NCI-H146 treated with DMSO at 0.1 percent for 48 hours (cell line): ENCODE measurements around the gene AKAP12.
"Not testable (repeated sequence)": the region's sequence is repeated elsewhere in the genome, so short reads cannot be mapped to it uniquely, and the experiment has no call there.

ENCODE experiments used
- DNase-seq: peaks from one replicate; lab custom pipeline; 2025; ENCODE audit not compliant: unreplicated experiment; lab: John Stamatoyannopoulos, UW

Gene AKAP12

DNA sequence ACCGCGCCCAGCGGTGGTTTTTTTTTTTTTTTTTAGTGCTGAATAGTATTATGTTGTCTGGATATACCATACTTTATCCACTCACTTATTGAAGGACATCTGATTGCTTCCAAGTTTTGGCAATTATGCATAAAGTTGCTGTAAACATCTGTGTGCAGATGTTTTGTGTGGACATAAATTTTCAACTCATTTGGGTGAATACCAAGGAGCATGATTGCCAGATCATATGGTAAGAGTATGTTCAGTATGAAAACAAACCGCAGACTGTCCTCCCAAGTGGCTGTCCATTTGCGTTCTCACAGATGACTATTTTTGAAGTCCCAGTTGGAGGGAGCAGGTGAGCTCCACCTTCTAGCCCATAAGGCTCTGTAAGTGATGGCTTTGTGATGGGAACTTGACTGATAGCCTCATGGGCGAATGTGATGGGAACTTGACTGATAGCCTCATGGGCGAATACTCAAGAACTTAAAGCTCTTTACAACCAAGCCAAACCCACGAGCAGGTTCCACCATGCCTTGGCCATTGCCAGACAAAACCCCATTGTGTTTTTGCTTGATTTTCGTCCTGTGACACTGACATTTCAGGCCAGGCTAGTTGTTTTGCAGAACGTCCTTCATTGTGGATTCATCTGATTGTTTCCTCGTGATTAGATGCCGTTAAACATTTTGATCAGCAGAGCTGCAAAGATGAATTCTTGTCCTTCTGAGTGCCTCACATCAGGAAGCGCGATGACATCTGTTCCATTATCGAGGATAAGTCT is 100.6 kb downstream of the AKAP12 start:
- DNase-seq, result no peak

GRCh38 chr6:151341476-151342195 is 101.9 kb downstream of the AKAP12 start:
- DNase-seq, result no peak

- not testable (repeated sequence) for DNase-seq
Measured at GRCh38 chr6:151342750-151343149, 103.0 kb downstream of the AKAP12 start.

- peak; percentile 32 for DNase-seq
Measured at GRCh38 chr6:151349651-151350270, 110.0 kb downstream of the AKAP12 start.

GRCh38 chr6:151350442-151351145 is 110.8 kb downstream of the AKAP12 start:
- DNase-seq, result no peak

DNA sequence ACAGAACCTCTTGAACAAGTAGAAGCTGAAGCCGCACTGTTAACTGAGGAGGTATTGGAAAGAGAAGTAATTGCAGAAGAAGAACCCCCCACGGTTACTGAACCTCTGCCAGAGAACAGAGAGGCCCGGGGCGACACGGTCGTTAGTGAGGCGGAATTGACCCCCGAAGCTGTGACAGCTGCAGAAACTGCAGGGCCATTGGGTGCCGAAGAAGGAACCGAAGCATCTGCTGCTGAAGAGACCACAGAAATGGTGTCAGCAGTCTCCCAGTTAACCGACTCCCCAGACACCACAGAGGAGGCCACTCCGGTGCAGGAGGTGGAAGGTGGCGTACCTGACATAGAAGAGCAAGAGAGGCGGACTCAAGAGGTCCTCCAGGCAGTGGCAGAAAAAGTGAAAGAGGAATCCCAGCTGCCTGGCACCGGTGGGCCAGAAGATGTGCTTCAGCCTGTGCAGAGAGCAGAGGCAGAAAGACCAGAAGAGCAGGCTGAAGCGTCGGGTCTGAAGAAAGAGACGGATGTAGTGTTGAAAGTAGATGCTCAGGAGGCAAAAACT is 111.5 kb downstream of the AKAP12 start:
- DNase-seq, result no peak

DNA sequence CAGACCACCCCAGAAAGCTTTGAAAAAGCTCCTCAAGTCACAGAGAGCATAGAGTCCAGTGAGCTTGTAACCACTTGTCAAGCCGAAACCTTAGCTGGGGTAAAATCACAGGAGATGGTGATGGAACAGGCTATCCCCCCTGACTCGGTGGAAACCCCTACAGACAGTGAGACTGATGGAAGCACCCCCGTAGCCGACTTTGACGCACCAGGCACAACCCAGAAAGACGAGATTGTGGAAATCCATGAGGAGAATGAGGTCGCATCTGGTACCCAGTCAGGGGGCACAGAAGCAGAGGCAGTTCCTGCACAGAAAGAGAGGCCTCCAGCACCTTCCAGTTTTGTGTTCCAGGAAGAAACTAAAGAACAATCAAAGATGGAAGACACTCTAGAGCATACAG is 112.0 kb downstream of the AKAP12 start:
- no peak for DNase-seq

- no peak for DNase-seq
Measured at GRCh38 chr6:151352410-151353396, 112.9 kb downstream of the AKAP12 start.

- no peak for DNase-seq
Measured at GRCh38 chr6:151353795-151354194, 114.0 kb downstream of the AKAP12 start.

GRCh38 chr6:151356983-151357382 is 117.2 kb downstream of the AKAP12 start:
- not testable (repeated sequence) for DNase-seq

DNA sequence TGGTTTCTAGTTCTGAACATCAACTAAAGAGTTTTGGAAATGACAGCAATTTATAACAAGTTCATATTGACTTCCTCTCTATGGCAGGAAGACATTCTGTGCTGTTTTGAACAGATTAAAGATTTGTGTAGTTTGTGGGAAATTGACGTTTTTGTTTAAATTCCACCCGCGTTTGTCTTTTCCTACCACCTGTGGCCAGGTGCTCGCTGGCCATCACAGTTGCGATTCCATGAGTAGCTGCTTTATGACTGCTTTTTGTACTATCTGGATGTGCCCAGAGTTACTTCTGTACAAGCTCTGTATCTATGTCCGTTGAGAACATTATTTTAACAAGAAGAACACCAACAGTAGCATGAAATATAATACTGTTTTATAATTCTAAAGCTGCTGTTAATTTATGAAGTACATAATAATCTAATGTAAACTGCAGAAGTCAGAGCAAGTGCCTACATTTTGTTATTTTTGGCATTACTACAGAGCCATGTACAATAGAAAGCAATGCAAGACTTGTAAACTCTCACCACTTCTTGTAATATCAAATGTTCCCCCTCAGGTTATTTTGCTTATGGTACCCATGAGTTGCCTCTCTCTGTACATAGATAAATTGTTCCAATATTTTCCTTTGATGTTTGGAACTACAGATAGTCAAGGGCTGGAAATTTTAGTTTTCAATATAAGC is 118.1 kb downstream of the AKAP12 start:
- DNase-seq, result no peak

GRCh38 chr6:151358475-151358874 is 118.7 kb downstream of the AKAP12 start:
- DNase-seq, result no peak

- no peak for DNase-seq
Measured at GRCh38 chr6:151359486-151359885, 119.7 kb downstream of the AKAP12 start.

- DNase-seq, result no peak
Measured at GRCh38 chr6:151365233-151365632, 125.5 kb downstream of the AKAP12 start.

GRCh38 chr6:151370509-151371078 is 130.8 kb downstream of the AKAP12 start:
- no peak for DNase-seq

- no peak for DNase-seq
Measured at GRCh38 chr6:151372164-151372563, 132.4 kb downstream of the AKAP12 start.

DNA sequence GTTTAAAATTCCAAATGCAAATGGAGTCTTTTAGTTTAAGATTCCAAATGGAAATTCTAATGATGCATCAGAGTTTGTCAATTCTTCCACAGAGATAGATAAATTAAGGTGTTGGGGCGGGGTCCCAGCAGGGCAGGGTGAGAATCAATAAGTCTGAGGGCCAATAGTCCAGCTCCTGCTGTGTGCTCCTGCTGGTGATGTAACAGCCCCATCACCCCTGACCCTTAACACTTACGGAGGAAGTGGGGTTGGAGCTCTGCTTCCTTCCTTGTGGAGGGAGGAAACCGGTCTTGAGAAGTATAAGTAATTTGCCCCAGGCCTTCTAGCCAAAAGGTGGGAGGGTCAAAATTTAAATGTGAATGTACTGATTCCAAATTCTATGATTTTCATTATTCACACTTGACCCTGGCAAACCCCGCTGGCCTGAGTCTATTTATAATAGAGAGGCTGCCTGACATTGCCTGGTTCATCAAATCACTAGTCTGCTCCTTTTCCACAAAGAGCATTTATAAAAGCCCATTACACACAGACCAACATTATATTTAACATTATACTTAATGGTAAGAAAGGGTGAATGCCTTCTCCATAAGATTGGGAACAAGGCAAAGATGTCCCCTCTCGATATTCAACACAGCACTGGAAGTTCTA is 134.4 kb downstream of the AKAP12 start:
- peak; percentile 66 for DNase-seq

DNA sequence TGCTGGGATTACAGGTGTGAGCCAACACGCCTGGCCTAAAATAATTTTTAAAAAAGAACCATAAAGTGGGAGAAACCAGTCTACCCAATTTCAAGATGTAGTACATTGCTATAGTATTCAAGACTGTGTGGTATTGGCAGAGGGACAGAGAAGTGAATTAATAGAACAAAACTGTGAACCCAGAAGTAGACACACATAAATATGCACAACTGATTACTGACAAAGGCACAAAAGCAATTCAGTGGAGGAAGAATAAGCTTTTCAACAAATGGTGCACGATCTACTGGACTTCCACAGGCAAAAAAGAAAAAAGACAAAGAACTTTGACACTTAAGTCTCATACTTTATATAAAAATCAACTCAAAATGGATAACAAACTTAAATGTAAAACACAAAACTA is 136.1 kb downstream of the AKAP12 start:
- DNase-seq, result no peak

DNA sequence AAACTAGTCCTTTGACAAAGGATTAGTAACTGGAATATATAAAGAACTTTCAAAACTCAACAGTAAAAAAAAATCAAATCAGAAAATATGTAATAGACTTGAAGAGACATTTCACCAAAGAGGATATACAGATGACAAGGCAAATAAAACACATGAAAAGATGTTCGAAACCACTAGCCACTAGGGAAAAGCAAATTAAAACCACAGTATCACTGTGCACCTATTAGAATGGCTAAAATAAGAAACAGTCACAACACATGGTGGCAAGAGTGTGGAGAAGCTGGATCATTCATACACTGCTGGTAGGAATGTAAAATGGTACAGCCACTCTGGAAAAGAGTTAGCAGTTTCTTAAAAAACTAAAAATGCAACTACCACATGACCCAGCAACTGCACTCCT is 136.7 kb downstream of the AKAP12 start:
- DNase-seq, result no peak
